ENCODE results near the gene COL6A5.

COL6A5 gene

DNA sequence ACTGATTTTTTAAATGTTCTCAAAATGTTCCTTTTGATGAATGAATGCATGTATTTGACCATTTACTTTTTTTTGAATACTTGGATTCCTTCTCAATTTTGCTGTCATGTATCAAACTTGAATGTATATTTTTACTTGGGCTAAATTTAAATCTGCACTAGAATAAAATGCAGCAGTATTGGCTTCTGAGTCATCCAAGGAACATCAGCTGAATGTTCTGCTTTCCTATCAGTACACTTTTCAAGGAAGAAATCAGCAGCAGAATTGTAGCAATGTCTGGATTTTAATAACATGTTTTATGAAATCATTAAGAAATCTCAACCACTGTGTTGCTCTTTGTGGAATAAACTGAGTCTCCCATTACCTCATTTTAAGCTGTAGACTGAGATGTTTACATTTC is 114.5 kb downstream of the COL6A5 start:
- TF ChIP-seq CTCF (IDR thresholded peaks at IDR 0.05; ENCODE audit: low read length, missing control alignments) = no peak
- H3K4me3 ChIP-seq (replicated peaks; ENCODE audit: low read depth, low read length) = no peak overlapping the region
- no peak for DNase-seq (ENCODE audit: low read depth)

GRCh38 chr3:130462089-130462488 is 116.6 kb downstream of the COL6A5 start:
- DNase-seq (ENCODE audit: low read depth) = no peak
- H3K4me3 ChIP-seq (replicated peaks; ENCODE audit: low read depth, low read length) = no peak overlapping the region
- no peak for TF ChIP-seq CTCF (IDR thresholded peaks at IDR 0.05; ENCODE audit: low read length, missing control alignments)

- no peak for DNase-seq (ENCODE audit: low read depth)
- no peak overlapping the region for H3K4me3 ChIP-seq (replicated peaks; ENCODE audit: low read depth, low read length)
- TF ChIP-seq CTCF (IDR thresholded peaks at IDR 0.05; ENCODE audit: low read length, missing control alignments) = no peak
These were observed 117.7 kb downstream of the COL6A5 start for GRCh38 chr3:130463221-130463620.

GRCh38 chr3:130465521-130465920 is 120.0 kb downstream of the COL6A5 start:
- no peak for TF ChIP-seq CTCF (IDR thresholded peaks at IDR 0.05; ENCODE audit: low read length, missing control alignments)
- no peak for DNase-seq (ENCODE audit: low read depth)
- no peak overlapping the region for H3K4me3 ChIP-seq (replicated peaks; ENCODE audit: low read depth, low read length)

GRCh38 chr3:130468311-130468710 is 122.8 kb downstream of the COL6A5 start:
- no peak for TF ChIP-seq CTCF (IDR thresholded peaks at IDR 0.05; ENCODE audit: low read length, missing control alignments)
- no peak overlapping the region for H3K4me3 ChIP-seq (replicated peaks; ENCODE audit: low read depth, low read length)
- DNase-seq (ENCODE audit: low read depth) = no peak

DNA sequence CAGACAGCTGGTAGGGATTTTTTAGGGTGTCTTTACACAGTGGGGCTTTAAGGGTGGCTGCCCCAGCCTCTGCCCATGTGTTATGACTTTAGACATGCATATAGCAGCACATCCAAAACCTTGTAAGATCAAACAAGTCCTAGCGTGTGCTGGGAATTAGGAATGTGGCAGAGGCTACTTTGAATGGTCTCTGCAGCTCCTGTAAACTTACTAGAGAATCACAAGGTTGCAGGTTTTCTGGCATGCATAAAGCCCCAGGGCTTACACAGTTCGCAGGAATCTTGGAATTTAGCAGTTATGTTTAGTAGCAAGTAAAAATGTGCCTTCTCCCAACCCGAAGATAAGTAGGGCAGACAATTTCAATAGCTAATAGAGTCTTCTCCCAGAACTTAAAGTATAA is 124.7 kb downstream of the COL6A5 start:
- no peak for TF ChIP-seq CTCF (IDR thresholded peaks at IDR 0.05; ENCODE audit: low read length, missing control alignments)
- DNase-seq (ENCODE audit: low read depth) = no peak
- H3K4me3 ChIP-seq (replicated peaks; ENCODE audit: low read depth, low read length) = no peak overlapping the region

GRCh38 chr3:130473416-130473815 is 127.9 kb downstream of the COL6A5 start:
- DNase-seq (ENCODE audit: low read depth) = no peak
- H3K4me3 ChIP-seq (replicated peaks; ENCODE audit: low read depth, low read length) = no peak overlapping the region
- no peak for TF ChIP-seq CTCF (IDR thresholded peaks at IDR 0.05; ENCODE audit: low read length, missing control alignments)

All from fibroblast of pulmonary artery (primary cell).